HFF-Myc (cell line): ENCODE data around the gene MTMR12.

Experiments
- DNase-seq: peaks from one replicate; pipeline ENCODE4 v3.0.0-alpha.2; 2011; ENCODE audit warnings: low read depth; ENCODE audit errors: extremely low read depth
- H3K4me3 ChIP-seq: replicated peaks from 2 replicates; pipeline ENCODE4 v1.5.1; 2011; ENCODE audit warnings: low read depth, mild to moderate bottlenecking, control low read depth, low read length
- CTCF ChIP-seq: IDR thresholded peaks from 2 replicates; pipeline ENCODE4 v1.5.1; 2012; ENCODE audit warnings: mild to moderate bottlenecking, low read depth, low read length, control low read depth; ENCODE audit errors: missing control alignments

Gene MTMR12

GRCh38 chr5:32312595-32313332, at the start of gene MTMR12:
TSS of gene MTMR12 (minus strand) at chr5:32312939. CDS start at chr5:32312838, 101 bp downstream.
- DNase-seq: peak; percentile 99
- TF ChIP-seq CTCF: no peak

GRCh38 chr5:32362527-32362926, 49.8 kb upstream of the MTMR12 start:
- H3K4me3 ChIP-seq: no peak overlapping the region
- TF ChIP-seq CTCF: no peak
- no peak for DNase-seq

More at GRCh38 chr5:32312595-32313332, at the start of gene MTMR12:
- peak within 1 kb of the TSS; percentile 71 for H3K4me3 ChIP-seq

GRCh38 chr5:32360906-32361305, 48.2 kb upstream of the MTMR12 start:
- TF ChIP-seq CTCF: no peak
- no peak for DNase-seq
- H3K4me3 ChIP-seq: no peak overlapping the region

GRCh38 chr5:32358611-32359010, 45.9 kb upstream of the MTMR12 start:
- DNase-seq: no peak

GRCh38 chr5:32357658-32358057, 44.9 kb upstream of the MTMR12 start:
- no peak overlapping the region for H3K4me3 ChIP-seq
- DNase-seq: no peak
- no peak for TF ChIP-seq CTCF

More at GRCh38 chr5:32358611-32359010, 45.9 kb upstream of the MTMR12 start:
- TF ChIP-seq CTCF: no peak
- no peak overlapping the region for H3K4me3 ChIP-seq

- no peak for DNase-seq
- no peak for TF ChIP-seq CTCF
- no peak overlapping the region for H3K4me3 ChIP-seq
These were observed 42.9 kb upstream of the MTMR12 start for GRCh38 chr5:32355686-32356085.
